H1 (cell line): ENCODE measurements around the gene CAMKMT. TPM values are rescaled to one million over a fixed set of nuclear protein-coding genes. Genes with fewer than 3 reads are reported as not detected.

Source experiments
- CTCF ChIA-PET: fragments of 300-600 bp; sonication (Branson Sonifier 250); formaldehyde crosslinking; loops from one replicate; lab custom pipeline; 2021; ENCODE audit not compliant: partially characterized antibody; lab: Charles Lee
- POLR2A ChIA-PET: fragments of 300-600 bp; sonication (Branson Sonifier 250); formaldehyde crosslinking; loops from one replicate; lab custom pipeline; 2021; ENCODE audit warnings: inconsistent platforms; ENCODE audit not compliant: partially characterized antibody; lab: Charles Lee
- DNase-seq, 2 experiments: peaks; one replicate each; pipeline versions ENCODE4 v3.0.0 to v3.0.0-alpha.2; 2010 to 2022; ENCODE audit warnings: low spot score in 2 of 2, low read depth in 1 of 2, mixed read lengths in 1 of 2
- FAIRE-seq: peaks from 2 replicates; lab custom pipeline; 2011; peaks lifted over from hg19 to GRCh38; lab: Jason Lieb, UNC
- H2AFZ ChIP-seq: 2 replicates; pipeline ENCODE4 v1.8.1; 2012; ENCODE audit warnings: low read length, inconsistent platforms
- H2AK5ac ChIP-seq: 2 replicates; pipeline ENCODE4 v1.6.1; 2013; ENCODE audit warnings: low read depth, low read length
- H2BK120ac ChIP-seq: replicated peaks from 2 replicates; pipeline ENCODE3; 2013; ENCODE audit warnings: low read depth, low read length, inconsistent platforms
- H2BK12ac ChIP-seq: 2 replicates; pipeline ENCODE4 v1.6.1; 2013; ENCODE audit warnings: low read depth, low read length
- H2BK15ac ChIP-seq: 2 replicates; pipeline ENCODE4 v1.6.1; 2013; ENCODE audit warnings: low read length
- H2BK20ac ChIP-seq: 2 replicates; pipeline ENCODE4 v1.6.1; 2013; ENCODE audit warnings: low read length
- H2BK5ac ChIP-seq: 2 replicates; pipeline ENCODE4 v1.6.1; 2013; ENCODE audit warnings: low read depth, low read length
- H3K14ac ChIP-seq: 2 replicates; pipeline ENCODE4 v1.6.1; 2013; ENCODE audit warnings: inconsistent platforms; ENCODE audit not compliant: insufficient read length
- H3K18ac ChIP-seq: 2 replicates; pipeline ENCODE4 v1.6.1; 2013; ENCODE audit warnings: low read length; ENCODE audit errors: extremely low read depth
- H3K23ac ChIP-seq: 2 replicates; pipeline ENCODE4 v1.6.1; 2013; ENCODE audit warnings: inconsistent platforms; ENCODE audit not compliant: insufficient read length
- H3K23me2 ChIP-seq: 2 replicates; pipeline ENCODE4 v1.6.1; 2013; ENCODE audit warnings: low read depth, low read length
- H3K27ac ChIP-seq: 2 replicates; pipeline ENCODE4 v1.6.1; 2011; ENCODE audit warnings: low read depth, low read length, inconsistent platforms
- H3K27me3 ChIP-seq, 4 experiments: replicated peaks in 1 of 4; 1 replicate in 1 of 4; 2 replicates in 3 of 4; pipeline versions ENCODE4 v1.6.1 to v1.8.1; 2011 to 2013; ENCODE audit warnings: low read length in 3 of 4, mild to moderate bottlenecking in 3 of 4, inconsistent platforms in 2 of 4, mixed read lengths in 2 of 4, moderate library complexity in 1 of 4; ENCODE audit not compliant: control insufficient read depth in 3 of 4, insufficient read depth in 3 of 4; ENCODE audit errors: extremely low read depth in 1 of 4
- H3K36me3 ChIP-seq, 4 experiments: 2 replicates each; pipeline versions ENCODE4 v1.6.1 to v1.8.1; 2011 to 2013; ENCODE audit warnings: mild to moderate bottlenecking in 4 of 4, low read length in 3 of 4, moderate library complexity in 2 of 4, control low read depth in 1 of 4, inconsistent platforms in 1 of 4; ENCODE audit not compliant: insufficient read depth in 4 of 4, control insufficient read depth in 2 of 4
- H3K4ac ChIP-seq: replicated peaks from 2 replicates; pipeline ENCODE3; 2013; ENCODE audit warnings: low read length, low read depth, mixed read lengths, inconsistent platforms; ENCODE audit not compliant: insufficient read length
- H3K4me1 ChIP-seq, 4 experiments: replicated peaks in 1 of 4; 1 replicate in 1 of 4; 2 replicates in 3 of 4; pipeline versions ENCODE4 v1.6.1 to v1.8.1; 2011 to 2013; ENCODE audit warnings: low read length in 3 of 4, inconsistent platforms in 2 of 4, mixed read lengths in 1 of 4; ENCODE audit not compliant: insufficient read depth in 4 of 4, control insufficient read depth in 3 of 4
- H3K4me2 ChIP-seq, 2 experiments: 2 replicates each; pipeline versions ENCODE4 v1.6.1 to v1.8.1; 2011 to 2013; ENCODE audit warnings: low read depth in 2 of 2, low read length in 2 of 2, control low read depth in 1 of 2, inconsistent platforms in 1 of 2, mild to moderate bottlenecking in 1 of 2; ENCODE audit not compliant: insufficient read depth in 1 of 2
- H3K4me3 ChIP-seq, 4 experiments: fragments of 200-600, 300-600 bp in 1 of 4; sonication (generic), shearing (Covaris generic), sonication (Bioruptor Twin) in 1 of 4; 2 replicates each; pipeline versions ENCODE4 v1.5.1 to v1.8.1; 2011 to 2016; ENCODE audit warnings: low read length in 4 of 4, low read depth in 3 of 4, control low read depth in 2 of 4, inconsistent platforms in 2 of 4, mild to moderate bottlenecking in 2 of 4, mixed read lengths in 1 of 4, moderate library complexity in 1 of 4; ENCODE audit not compliant: insufficient read depth in 2 of 4; ENCODE audit errors: extremely low read depth in 1 of 4
- H3K56ac ChIP-seq: replicated peaks from 2 replicates; pipeline ENCODE3; 2013; ENCODE audit warnings: low read depth, mild to moderate bottlenecking, mixed read lengths, low read length, inconsistent platforms; ENCODE audit not compliant: insufficient read length
- H3K79me1 ChIP-seq: 2 replicates; pipeline ENCODE4 v1.6.1; 2013; ENCODE audit warnings: low read depth, low read length, control low read depth
- H3K79me2 ChIP-seq, 2 experiments: 2 replicates each; pipeline versions ENCODE4 v1.6.1 to v1.8.1; 2012 to 2013; ENCODE audit warnings: low read length in 2 of 2, mild to moderate bottlenecking in 2 of 2, inconsistent platforms in 1 of 2; ENCODE audit not compliant: insufficient read depth in 2 of 2, control insufficient read depth in 1 of 2
- H3K9ac ChIP-seq, 4 experiments: replicated peaks in 1 of 4; 1 replicate in 1 of 4; 2 replicates in 3 of 4; pipeline versions ENCODE4 v1.6.1 to v1.8.1; 2011 to 2013; ENCODE audit warnings: low read depth in 3 of 4, low read length in 3 of 4, control low read depth in 2 of 4, mild to moderate bottlenecking in 2 of 4, moderate library complexity in 2 of 4, inconsistent platforms in 1 of 4; ENCODE audit errors: extremely low read depth in 1 of 4
- H3K9me3 ChIP-seq, 2 experiments: 2 replicates each; pipeline versions ENCODE4 v1.6.1 to v1.8.1; 2012 to 2013; ENCODE audit warnings: mild to moderate bottlenecking in 2 of 2, moderate library complexity in 2 of 2, control low read depth in 1 of 2, inconsistent platforms in 1 of 2, low read depth in 1 of 2, low read length in 1 of 2, mixed read lengths in 1 of 2; ENCODE audit not compliant: insufficient read depth in 2 of 2
- H4K20me1 ChIP-seq, 2 experiments: replicated peaks in 1 of 2; 2 replicates each; pipeline versions ENCODE3 to v1.8.1; 2011 to 2013; ENCODE audit warnings: inconsistent platforms in 2 of 2, low read length in 2 of 2, mild to moderate bottlenecking in 1 of 2; ENCODE audit not compliant: insufficient read depth in 2 of 2, control insufficient read depth in 1 of 2
- H4K5ac ChIP-seq: 2 replicates; pipeline ENCODE4 v1.6.1; 2013; ENCODE audit warnings: low read length, low read depth, mixed read lengths, inconsistent platforms; ENCODE audit not compliant: insufficient read length
- H4K8ac ChIP-seq: 2 replicates; pipeline ENCODE4 v1.8.0; 2013; ENCODE audit warnings: mild to moderate bottlenecking, moderate library complexity, low read length, inconsistent platforms; ENCODE audit not compliant: insufficient read depth; ENCODE audit errors: extremely low read depth
- H4K91ac ChIP-seq: replicated peaks from 2 replicates; pipeline ENCODE3; 2013; ENCODE audit warnings: low read length, mixed read lengths, inconsistent platforms; ENCODE audit not compliant: insufficient read length
- BCL11A ChIP-seq, 2 experiments: IDR thresholded peaks; one replicate each; pipeline ENCODE4 v1.6.1; 2011; ENCODE audit warnings: low read depth in 2 of 2, low read length in 2 of 2, mild to moderate bottlenecking in 2 of 2
- CREB1 ChIP-seq: IDR thresholded peaks from 2 replicates; pipeline ENCODE4 v1.6.1; 2012; ENCODE audit warnings: inconsistent platforms
- EP300 ChIP-seq, 2 experiments: IDR thresholded peaks; 1 replicate in 1 of 2; 2 replicates in 1 of 2; pipeline ENCODE4 v1.6.1; 2011 to 2012; ENCODE audit warnings: low read depth in 2 of 2, low read length in 2 of 2, mild to moderate bottlenecking in 2 of 2, borderline replicate concordance in 1 of 2, inconsistent platforms in 1 of 2, moderate library complexity in 1 of 2
- POLR2A ChIP-seq, 2 experiments: IDR thresholded peaks; 1 replicate in 1 of 2; 2 replicates in 1 of 2; pipeline ENCODE4 v1.6.1; 2011; ENCODE audit warnings: low read depth in 2 of 2, low read length in 2 of 2, mild to moderate bottlenecking in 2 of 2; ENCODE audit errors: control extremely low read depth in 1 of 2
- SIX5 ChIP-seq: IDR thresholded peaks from 2 replicates; pipeline ENCODE4 v1.6.1; 2011; ENCODE audit warnings: mild to moderate bottlenecking, low read depth, low read length
- SP2 ChIP-seq: IDR thresholded peaks from 2 replicates; pipeline ENCODE4 v1.6.1; 2012; ENCODE audit warnings: mild to moderate bottlenecking, low read length, inconsistent platforms
- WGBS, 2 experiments: shearing (Covaris generic) in 1 of 2; methylation state at CpG; one replicate each; pipeline versions ENCODE4 v1.1.6 to v1.1.7; 2013 to 2015; ENCODE audit warnings: low lambda C conversion rate in 2 of 2, mixed read lengths in 2 of 2, inconsistent platforms in 1 of 2, low coverage in 1 of 2, missing lambda C conversion rate in 1 of 2; ENCODE audit not compliant: insufficient replicate concordance in 2 of 2, insufficient coverage in 1 of 2, insufficient read length in 1 of 2; ENCODE audit errors: extremely low coverage in 1 of 2, missing lambda C conversion rate in 1 of 2; 5-methylcytosine and 5-hydroxymethylcytosine counted together
- polyA plus RNA-seq, 7 experiments: library from polyadenylated mRNA; depleted of rRNA in 3 of 7; stranded (reverse) in 5 of 7; unstranded in 2 of 7; fragments of >200 nt in 5 of 7; fragments of 200-250 nt in 2 of 7; gene quantifications; 1 replicate in 5 of 7; 2 replicates in 1 of 7; 4 replicates in 1 of 7; pipeline versions ENCODE4 v1.2.1 to v1.2.3, GENCODE V29; 2011 to 2013; ENCODE audit warnings: missing spikeins in 2 of 7, mixed read lengths in 2 of 7
- total RNA-seq: library from RNA; stranded (reverse); fragmentation: NEBNext Ultra II Directional; extraction: Animal tissue kit (Norgen Biotek cat#: 25700); gene quantifications from 2 replicates; pipeline ENCODE4 v1.2.1, GENCODE V29; 2021

Gene CAMKMT
- total and polyA plus RNA-seq, 2 of the 8 experiments (the other 6 are each of a cell fraction or from before 2014, with no cell fraction given) = 14.7 to 22.4 TPM

DNA sequence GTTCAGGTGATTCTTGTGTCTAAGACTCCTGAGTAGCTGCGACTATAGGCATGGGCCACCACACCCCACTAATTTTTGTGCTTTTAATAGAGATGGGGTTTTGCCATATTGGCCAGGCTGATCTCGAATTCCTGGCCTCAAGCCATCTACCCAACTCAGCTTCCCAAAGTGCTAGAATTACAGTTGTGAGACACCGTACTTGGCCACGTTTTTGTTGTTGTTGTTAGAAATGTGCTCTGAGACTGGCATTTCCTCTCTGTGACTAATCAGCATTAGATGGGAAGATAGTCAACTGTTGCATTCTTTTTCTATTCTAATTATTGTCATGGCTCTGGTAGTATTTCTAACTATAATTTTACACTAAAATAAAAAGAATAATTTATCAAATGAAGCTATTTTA is 191.7 kb downstream of the CAMKMT start:
- H3K14ac ChIP-seq = no peak overlapping the region
- H2AFZ ChIP-seq = no peak overlapping the region
- no peak overlapping the region for H2BK5ac ChIP-seq
- H4K20me1 ChIP-seq = no peaks in the 10 kb centered on the region
- H3K9ac ChIP-seq = no peak overlapping the region
- DNase-seq = no peak
- no peak overlapping the region for H3K56ac ChIP-seq
- 0 out of 8 replicates have a peak, but pooled peaks cover 0 to 2% (median 0%) of the 10 kb centered on the region in 4 experiments for H3K36me3 ChIP-seq
- WGBS, 2 experiments = 93% methylated on average over 4 of the region's 4 CpGs; no CpG with 5 or more reads in 1 of the 2 experiments
- H3K23me2 ChIP-seq = no peaks in the 10 kb centered on the region
- H3K9me3 ChIP-seq = no peaks in the 10 kb centered on the region
- H2BK20ac ChIP-seq = no peak overlapping the region
- H3K4ac ChIP-seq = no peak overlapping the region
- H4K5ac ChIP-seq = no peak overlapping the region
- peaks cover 0 to 9% (median 3%) of the 10 kb centered on the region in 4 experiments; a peak in 3 of 7 replicates for H3K4me1 ChIP-seq
- H2BK15ac ChIP-seq = no peak overlapping the region
- no peaks in the 10 kb centered on the region for H3K79me2 ChIP-seq
- H3K27ac ChIP-seq = no peak overlapping the region
- no peak overlapping the region for H4K8ac ChIP-seq
- no peaks in the 10 kb centered on the region for H3K79me1 ChIP-seq
- H2BK12ac ChIP-seq = no peak overlapping the region
- H2BK120ac ChIP-seq = no peak overlapping the region
- H3K4me3 ChIP-seq = no peak overlapping the region
- no peaks in the 10 kb centered on the region for H3K27me3 ChIP-seq
- POLR2A ChIA-PET = no interaction called here
- H2AK5ac ChIP-seq = no peak overlapping the region
- no peak overlapping the region for H3K18ac ChIP-seq
- no peak overlapping the region for H4K91ac ChIP-seq
- no peak for FAIRE-seq
- H3K4me2 ChIP-seq = no peak overlapping the region
- CTCF ChIA-PET = no interaction called here
- no peak overlapping the region for H3K23ac ChIP-seq
- TF ChIP-seq BCL11A (IDR thresholded peaks at IDR 0.05; ENCODE audit: low read depth in 2 of 2, low read length in 2 of 2) (no peak), SIX5 (no peak), SP2 (no peak), POLR2A (IDR thresholded peaks at IDR 0.05; ENCODE audit: control extremely low read depth in 1 of 2, low read depth in 2 of 2, low read length in 2 of 2) (no peak), EP300 (IDR thresholded peaks at IDR 0.05; ENCODE audit: borderline replicate concordance in 1 of 2, low read depth in 2 of 2, low read length in 2 of 2) (no peak), CREB1 (no peak)
